Epidermal melanocyte (primary cell): ENCODE measurements around the gene COL5A1.

ENCODE experiments used
- DNase-seq: peaks from one replicate; pipeline ENCODE4 v3.0.0; 2011; ENCODE audit warnings: low spot score; ENCODE audit not compliant: insufficient read length

Gene COL5A1

GRCh38 chr9:134606951-134607731 is 34.5 kb upstream of the COL5A1 start:
- no peak for DNase-seq

- DNase-seq = no peak
Observed at GRCh38 chr9:134607971-134608370, 33.6 kb upstream of the COL5A1 start.

- no peak for DNase-seq
Observed at GRCh38 chr9:134611046-134611445, 30.6 kb upstream of the COL5A1 start.

GRCh38 chr9:134612309-134612708 is 29.3 kb upstream of the COL5A1 start:
- no peak for DNase-seq

GRCh38 chr9:134612715-134613114 is 28.9 kb upstream of the COL5A1 start:
- DNase-seq = no peak

GRCh38 chr9:134614256-134614655 is 27.3 kb upstream of the COL5A1 start:
- DNase-seq = no peak

- DNase-seq = no peak
Observed at GRCh38 chr9:134616341-134616740, 25.3 kb upstream of the COL5A1 start.

- DNase-seq = no peak
Observed at GRCh38 chr9:134617246-134617645, 24.4 kb upstream of the COL5A1 start.

GRCh38 chr9:134617836-134618162 is 23.8 kb upstream of the COL5A1 start:
- no peak for DNase-seq

- no peak for DNase-seq
Observed at GRCh38 chr9:134618163-134618832, 23.3 kb upstream of the COL5A1 start.

GRCh38 chr9:134618833-134619447 is 22.7 kb upstream of the COL5A1 start:
- DNase-seq = no peak

- no peak for DNase-seq
Observed at GRCh38 chr9:134619448-134619982, 22.1 kb upstream of the COL5A1 start.

- DNase-seq = no peak
Observed at GRCh38 chr9:134619983-134620661, 21.5 kb upstream of the COL5A1 start.

GRCh38 chr9:134620751-134621557 is 20.6 kb upstream of the COL5A1 start:
- DNase-seq = no peak

- DNase-seq = no peak
Observed at GRCh38 chr9:134621558-134622110, 20.0 kb upstream of the COL5A1 start.

GRCh38 chr9:134622896-134623257 is 18.7 kb upstream of the COL5A1 start:
- DNase-seq = no peak

- no peak for DNase-seq
Observed at GRCh38 chr9:134623258-134624066, 18.1 kb upstream of the COL5A1 start.

- no peak for DNase-seq
Observed at GRCh38 chr9:134624137-134624591, 17.4 kb upstream of the COL5A1 start.

- no peak for DNase-seq
Observed at GRCh38 chr9:134624621-134625181, 16.9 kb upstream of the COL5A1 start.
